ENCODE measurements around the gene IDUA.

DNA sequence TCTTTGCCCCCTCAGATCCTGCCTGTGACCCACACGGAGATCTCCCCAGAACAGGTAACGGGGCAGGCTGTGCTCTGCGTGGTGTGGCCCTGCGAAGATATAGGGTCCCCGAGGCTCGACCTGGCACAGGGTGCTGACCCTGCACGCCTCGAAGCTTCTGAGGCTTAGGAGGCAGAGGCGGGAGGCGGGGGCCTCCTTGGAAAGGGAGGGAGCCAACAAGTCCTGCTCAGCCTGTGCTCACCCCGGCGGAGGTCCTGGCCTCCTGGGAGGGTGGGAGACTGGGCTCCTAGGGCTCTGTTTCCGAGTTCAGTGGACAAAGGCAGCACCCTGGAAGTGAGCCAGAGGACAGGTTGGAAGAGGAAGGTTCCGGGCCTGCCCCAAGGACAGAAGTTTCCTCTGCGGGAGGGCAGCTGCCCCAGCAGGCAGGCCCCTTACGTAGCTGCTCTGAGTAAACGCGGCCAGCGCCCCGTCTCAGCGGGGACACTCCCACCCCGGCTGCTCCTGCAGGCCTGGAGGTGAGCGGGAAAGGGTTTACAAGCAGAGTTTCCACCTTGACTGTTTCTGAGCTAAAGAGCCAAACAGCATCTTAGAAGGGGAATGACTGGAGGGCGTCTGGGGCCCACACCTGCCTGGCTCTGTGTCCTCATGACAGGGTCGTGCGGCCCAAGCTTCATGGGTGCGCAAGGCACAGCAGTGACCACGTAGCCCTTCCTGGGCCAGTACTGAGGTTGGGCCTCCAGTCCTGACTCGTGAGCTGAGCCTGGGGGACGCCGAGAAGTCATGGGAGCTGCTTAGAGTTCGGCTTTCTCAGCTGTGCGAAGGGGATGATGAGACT, 38.5 kb upstream of the IDUA start:
- TF ChIP-seq, protein P1, sequence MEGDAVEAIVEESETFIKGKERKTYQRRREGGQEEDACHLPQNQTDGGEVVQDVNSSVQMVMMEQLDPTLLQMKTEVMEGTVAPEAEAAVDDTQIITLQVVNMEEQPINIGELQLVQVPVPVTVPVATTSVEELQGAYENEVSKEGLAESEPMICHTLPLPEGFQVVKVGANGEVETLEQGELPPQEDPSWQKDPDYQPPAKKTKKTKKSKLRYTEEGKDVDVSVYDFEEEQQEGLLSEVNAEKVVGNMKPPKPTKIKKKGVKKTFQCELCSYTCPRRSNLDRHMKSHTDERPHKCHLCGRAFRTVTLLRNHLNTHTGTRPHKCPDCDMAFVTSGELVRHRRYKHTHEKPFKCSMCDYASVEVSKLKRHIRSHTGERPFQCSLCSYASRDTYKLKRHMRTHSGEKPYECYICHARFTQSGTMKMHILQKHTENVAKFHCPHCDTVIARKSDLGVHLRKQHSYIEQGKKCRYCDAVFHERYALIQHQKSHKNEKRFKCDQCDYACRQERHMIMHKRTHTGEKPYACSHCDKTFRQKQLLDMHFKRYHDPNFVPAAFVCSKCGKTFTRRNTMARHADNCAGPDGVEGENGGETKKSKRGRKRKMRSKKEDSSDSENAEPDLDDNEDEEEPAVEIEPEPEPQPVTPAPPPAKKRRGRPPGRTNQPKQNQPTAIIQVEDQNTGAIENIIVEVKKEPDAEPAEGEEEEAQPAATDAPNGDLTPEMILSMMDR (IDR thresholded peaks at IDR 0.05; ENCODE audit: low read depth, low read length, missing input control) = no peak
- no peak for TF ChIP-seq RAD21 (IDR thresholded peaks at IDR 0.05)
- TF ChIP-seq, protein P2, sequence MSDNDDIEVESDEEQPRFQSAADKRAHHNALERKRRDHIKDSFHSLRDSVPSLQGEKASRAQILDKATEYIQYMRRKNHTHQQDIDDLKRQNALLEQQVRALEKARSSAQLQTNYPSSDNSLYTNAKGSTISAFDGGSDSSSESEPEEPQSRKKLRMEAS (IDR thresholded peaks at IDR 0.05) = no peak
- TF ChIP-seq YY1 (IDR thresholded peaks at IDR 0.05) = no peak
- no peak for TF ChIP-seq TAF1 (conservative IDR thresholded peaks at IDR 0.05)
- TF ChIP-seq HNF4A (conservative IDR thresholded peaks at IDR 0.05) = no peak
- TF ChIP-seq, protein P3, sequence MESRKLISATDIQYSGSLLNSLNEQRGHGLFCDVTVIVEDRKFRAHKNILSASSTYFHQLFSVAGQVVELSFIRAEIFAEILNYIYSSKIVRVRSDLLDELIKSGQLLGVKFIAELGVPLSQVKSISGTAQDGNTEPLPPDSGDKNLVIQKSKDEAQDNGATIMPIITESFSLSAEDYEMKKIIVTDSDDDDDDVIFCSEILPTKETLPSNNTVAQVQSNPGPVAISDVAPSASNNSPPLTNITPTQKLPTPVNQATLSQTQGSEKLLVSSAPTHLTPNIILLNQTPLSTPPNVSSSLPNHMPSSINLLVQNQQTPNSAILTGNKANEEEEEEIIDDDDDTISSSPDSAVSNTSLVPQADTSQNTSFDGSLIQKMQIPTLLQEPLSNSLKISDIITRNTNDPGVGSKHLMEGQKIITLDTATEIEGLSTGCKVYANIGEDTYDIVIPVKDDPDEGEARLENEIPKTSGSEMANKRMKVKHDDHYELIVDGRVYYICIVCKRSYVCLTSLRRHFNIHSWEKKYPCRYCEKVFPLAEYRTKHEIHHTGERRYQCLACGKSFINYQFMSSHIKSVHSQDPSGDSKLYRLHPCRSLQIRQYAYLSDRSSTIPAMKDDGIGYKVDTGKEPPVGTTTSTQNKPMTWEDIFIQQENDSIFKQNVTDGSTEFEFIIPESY (IDR thresholded peaks at IDR 0.05) = no peak
- TF ChIP-seq GABPA (IDR thresholded peaks at IDR 0.05 in 1 of 2, conservative IDR thresholded peaks at IDR 0.05 in 1 of 2) = no peak
- TF ChIP-seq, protein P4, sequence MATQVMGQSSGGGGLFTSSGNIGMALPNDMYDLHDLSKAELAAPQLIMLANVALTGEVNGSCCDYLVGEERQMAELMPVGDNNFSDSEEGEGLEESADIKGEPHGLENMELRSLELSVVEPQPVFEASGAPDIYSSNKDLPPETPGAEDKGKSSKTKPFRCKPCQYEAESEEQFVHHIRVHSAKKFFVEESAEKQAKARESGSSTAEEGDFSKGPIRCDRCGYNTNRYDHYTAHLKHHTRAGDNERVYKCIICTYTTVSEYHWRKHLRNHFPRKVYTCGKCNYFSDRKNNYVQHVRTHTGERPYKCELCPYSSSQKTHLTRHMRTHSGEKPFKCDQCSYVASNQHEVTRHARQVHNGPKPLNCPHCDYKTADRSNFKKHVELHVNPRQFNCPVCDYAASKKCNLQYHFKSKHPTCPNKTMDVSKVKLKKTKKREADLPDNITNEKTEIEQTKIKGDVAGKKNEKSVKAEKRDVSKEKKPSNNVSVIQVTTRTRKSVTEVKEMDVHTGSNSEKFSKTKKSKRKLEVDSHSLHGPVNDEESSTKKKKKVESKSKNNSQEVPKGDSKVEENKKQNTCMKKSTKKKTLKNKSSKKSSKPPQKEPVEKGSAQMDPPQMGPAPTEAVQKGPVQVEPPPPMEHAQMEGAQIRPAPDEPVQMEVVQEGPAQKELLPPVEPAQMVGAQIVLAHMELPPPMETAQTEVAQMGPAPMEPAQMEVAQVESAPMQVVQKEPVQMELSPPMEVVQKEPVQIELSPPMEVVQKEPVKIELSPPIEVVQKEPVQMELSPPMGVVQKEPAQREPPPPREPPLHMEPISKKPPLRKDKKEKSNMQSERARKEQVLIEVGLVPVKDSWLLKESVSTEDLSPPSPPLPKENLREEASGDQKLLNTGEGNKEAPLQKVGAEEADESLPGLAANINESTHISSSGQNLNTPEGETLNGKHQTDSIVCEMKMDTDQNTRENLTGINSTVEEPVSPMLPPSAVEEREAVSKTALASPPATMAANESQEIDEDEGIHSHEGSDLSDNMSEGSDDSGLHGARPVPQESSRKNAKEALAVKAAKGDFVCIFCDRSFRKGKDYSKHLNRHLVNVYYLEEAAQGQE (IDR thresholded peaks at IDR 0.05) = no peak
- TF ChIP-seq, protein P5, sequence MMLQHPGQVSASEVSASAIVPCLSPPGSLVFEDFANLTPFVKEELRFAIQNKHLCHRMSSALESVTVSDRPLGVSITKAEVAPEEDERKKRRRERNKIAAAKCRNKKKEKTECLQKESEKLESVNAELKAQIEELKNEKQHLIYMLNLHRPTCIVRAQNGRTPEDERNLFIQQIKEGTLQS (IDR thresholded peaks at IDR 0.05) = no peak
- no peak for TF ChIP-seq SP1 (IDR thresholded peaks at IDR 0.05)
- TF ChIP-seq FOXA1 (IDR thresholded peaks at IDR 0.05) = no peak
- no peak for TF ChIP-seq JUND (IDR thresholded peaks at IDR 0.05)
- TF ChIP-seq NR2F2 (IDR thresholded peaks at IDR 0.05) = no peak

Data from liver (tissue), 3 donors.